H1 (cell line): ENCODE results near the gene MEGF11. TPM values are rescaled to one million over a fixed set of nuclear protein-coding genes. Genes with fewer than 3 reads are reported as not detected.

Experiments
- CTCF ChIA-PET: fragments of 300-600 bp; sonication (Branson Sonifier 250); formaldehyde crosslinking; loops from one replicate; lab custom pipeline; 2021; ENCODE audit not compliant: partially characterized antibody; lab: Charles Lee
- POLR2A ChIA-PET: fragments of 300-600 bp; sonication (Branson Sonifier 250); formaldehyde crosslinking; loops from one replicate; lab custom pipeline; 2021; ENCODE audit warnings: inconsistent platforms; ENCODE audit not compliant: partially characterized antibody; lab: Charles Lee
- DNase-seq, 2 experiments: peaks; one replicate each; pipeline versions ENCODE4 v3.0.0 to v3.0.0-alpha.2; 2010 to 2022; ENCODE audit warnings: low spot score in 2 of 2, low read depth in 1 of 2, mixed read lengths in 1 of 2
- FAIRE-seq: peaks from 2 replicates; lab custom pipeline; 2011; peaks lifted over from hg19 to GRCh38; lab: Jason Lieb, UNC
- H2AFZ ChIP-seq: 2 replicates; pipeline ENCODE4 v1.8.1; 2012; ENCODE audit warnings: low read length, inconsistent platforms
- H2AK5ac ChIP-seq: 2 replicates; pipeline ENCODE4 v1.6.1; 2013; ENCODE audit warnings: low read depth, low read length
- H2BK120ac ChIP-seq: replicated peaks from 2 replicates; pipeline ENCODE3; 2013; ENCODE audit warnings: low read depth, low read length, inconsistent platforms
- H2BK12ac ChIP-seq: 2 replicates; pipeline ENCODE4 v1.6.1; 2013; ENCODE audit warnings: low read depth, low read length
- H2BK15ac ChIP-seq: 2 replicates; pipeline ENCODE4 v1.6.1; 2013; ENCODE audit warnings: low read length
- H2BK20ac ChIP-seq: 2 replicates; pipeline ENCODE4 v1.6.1; 2013; ENCODE audit warnings: low read length
- H2BK5ac ChIP-seq: 2 replicates; pipeline ENCODE4 v1.6.1; 2013; ENCODE audit warnings: low read depth, low read length
- H3K14ac ChIP-seq: 2 replicates; pipeline ENCODE4 v1.6.1; 2013; ENCODE audit warnings: inconsistent platforms; ENCODE audit not compliant: insufficient read length
- H3K18ac ChIP-seq: 2 replicates; pipeline ENCODE4 v1.6.1; 2013; ENCODE audit warnings: low read length; ENCODE audit errors: extremely low read depth
- H3K23ac ChIP-seq: 2 replicates; pipeline ENCODE4 v1.6.1; 2013; ENCODE audit warnings: inconsistent platforms; ENCODE audit not compliant: insufficient read length
- H3K23me2 ChIP-seq: 2 replicates; pipeline ENCODE4 v1.6.1; 2013; ENCODE audit warnings: low read depth, low read length
- H3K27ac ChIP-seq: 2 replicates; pipeline ENCODE4 v1.6.1; 2011; ENCODE audit warnings: low read depth, low read length, inconsistent platforms
- H3K27me3 ChIP-seq, 4 experiments: replicated peaks in 1 of 4; 1 replicate in 1 of 4; 2 replicates in 3 of 4; pipeline versions ENCODE4 v1.6.1 to v1.8.1; 2011 to 2013; ENCODE audit warnings: low read length in 3 of 4, mild to moderate bottlenecking in 3 of 4, inconsistent platforms in 2 of 4, mixed read lengths in 2 of 4, moderate library complexity in 1 of 4; ENCODE audit not compliant: control insufficient read depth in 3 of 4, insufficient read depth in 3 of 4; ENCODE audit errors: extremely low read depth in 1 of 4
- H3K36me3 ChIP-seq, 4 experiments: 2 replicates each; pipeline versions ENCODE4 v1.6.1 to v1.8.1; 2011 to 2013; ENCODE audit warnings: mild to moderate bottlenecking in 4 of 4, low read length in 3 of 4, moderate library complexity in 2 of 4, control low read depth in 1 of 4, inconsistent platforms in 1 of 4; ENCODE audit not compliant: insufficient read depth in 4 of 4, control insufficient read depth in 2 of 4
- H3K4ac ChIP-seq: replicated peaks from 2 replicates; pipeline ENCODE3; 2013; ENCODE audit warnings: low read length, low read depth, mixed read lengths, inconsistent platforms; ENCODE audit not compliant: insufficient read length
- H3K4me1 ChIP-seq, 4 experiments: replicated peaks in 1 of 4; 1 replicate in 1 of 4; 2 replicates in 3 of 4; pipeline versions ENCODE4 v1.6.1 to v1.8.1; 2011 to 2013; ENCODE audit warnings: low read length in 3 of 4, inconsistent platforms in 2 of 4, mixed read lengths in 1 of 4; ENCODE audit not compliant: insufficient read depth in 4 of 4, control insufficient read depth in 3 of 4
- H3K4me2 ChIP-seq, 2 experiments: 2 replicates each; pipeline versions ENCODE4 v1.6.1 to v1.8.1; 2011 to 2013; ENCODE audit warnings: low read depth in 2 of 2, low read length in 2 of 2, control low read depth in 1 of 2, inconsistent platforms in 1 of 2, mild to moderate bottlenecking in 1 of 2; ENCODE audit not compliant: insufficient read depth in 1 of 2
- H3K4me3 ChIP-seq, 4 experiments: fragments of 200-600, 300-600 bp in 1 of 4; sonication (generic), shearing (Covaris generic), sonication (Bioruptor Twin) in 1 of 4; 2 replicates each; pipeline versions ENCODE4 v1.5.1 to v1.8.1; 2011 to 2016; ENCODE audit warnings: low read length in 4 of 4, low read depth in 3 of 4, control low read depth in 2 of 4, inconsistent platforms in 2 of 4, mild to moderate bottlenecking in 2 of 4, mixed read lengths in 1 of 4, moderate library complexity in 1 of 4; ENCODE audit not compliant: insufficient read depth in 2 of 4; ENCODE audit errors: extremely low read depth in 1 of 4
- H3K56ac ChIP-seq: replicated peaks from 2 replicates; pipeline ENCODE3; 2013; ENCODE audit warnings: low read depth, mild to moderate bottlenecking, mixed read lengths, low read length, inconsistent platforms; ENCODE audit not compliant: insufficient read length
- H3K79me1 ChIP-seq: 2 replicates; pipeline ENCODE4 v1.6.1; 2013; ENCODE audit warnings: low read depth, low read length, control low read depth
- H3K79me2 ChIP-seq, 2 experiments: 2 replicates each; pipeline versions ENCODE4 v1.6.1 to v1.8.1; 2012 to 2013; ENCODE audit warnings: low read length in 2 of 2, mild to moderate bottlenecking in 2 of 2, inconsistent platforms in 1 of 2; ENCODE audit not compliant: insufficient read depth in 2 of 2, control insufficient read depth in 1 of 2
- H3K9ac ChIP-seq, 4 experiments: replicated peaks in 1 of 4; 1 replicate in 1 of 4; 2 replicates in 3 of 4; pipeline versions ENCODE4 v1.6.1 to v1.8.1; 2011 to 2013; ENCODE audit warnings: low read depth in 3 of 4, low read length in 3 of 4, control low read depth in 2 of 4, mild to moderate bottlenecking in 2 of 4, moderate library complexity in 2 of 4, inconsistent platforms in 1 of 4; ENCODE audit errors: extremely low read depth in 1 of 4
- H3K9me3 ChIP-seq, 2 experiments: 2 replicates each; pipeline versions ENCODE4 v1.6.1 to v1.8.1; 2012 to 2013; ENCODE audit warnings: mild to moderate bottlenecking in 2 of 2, moderate library complexity in 2 of 2, control low read depth in 1 of 2, inconsistent platforms in 1 of 2, low read depth in 1 of 2, low read length in 1 of 2, mixed read lengths in 1 of 2; ENCODE audit not compliant: insufficient read depth in 2 of 2
- H4K20me1 ChIP-seq, 2 experiments: replicated peaks in 1 of 2; 2 replicates each; pipeline versions ENCODE3 to v1.8.1; 2011 to 2013; ENCODE audit warnings: inconsistent platforms in 2 of 2, low read length in 2 of 2, mild to moderate bottlenecking in 1 of 2; ENCODE audit not compliant: insufficient read depth in 2 of 2, control insufficient read depth in 1 of 2
- H4K5ac ChIP-seq: 2 replicates; pipeline ENCODE4 v1.6.1; 2013; ENCODE audit warnings: low read length, low read depth, mixed read lengths, inconsistent platforms; ENCODE audit not compliant: insufficient read length
- H4K8ac ChIP-seq: 2 replicates; pipeline ENCODE4 v1.8.0; 2013; ENCODE audit warnings: mild to moderate bottlenecking, moderate library complexity, low read length, inconsistent platforms; ENCODE audit not compliant: insufficient read depth; ENCODE audit errors: extremely low read depth
- H4K91ac ChIP-seq: replicated peaks from 2 replicates; pipeline ENCODE3; 2013; ENCODE audit warnings: low read length, mixed read lengths, inconsistent platforms; ENCODE audit not compliant: insufficient read length
- BACH1 ChIP-seq: IDR thresholded peaks from 2 replicates; pipeline ENCODE4 v1.6.1; 2012; ENCODE audit warnings: low read length, improper control_type of control experiment
- CREB1 ChIP-seq: IDR thresholded peaks from 2 replicates; pipeline ENCODE4 v1.6.1; 2012; ENCODE audit warnings: inconsistent platforms
- POLR2A ChIP-seq, 2 experiments: IDR thresholded peaks; 1 replicate in 1 of 2; 2 replicates in 1 of 2; pipeline ENCODE4 v1.6.1; 2011; ENCODE audit warnings: low read depth in 2 of 2, low read length in 2 of 2, mild to moderate bottlenecking in 2 of 2; ENCODE audit errors: control extremely low read depth in 1 of 2
- SIN3A ChIP-seq, 2 experiments: IDR thresholded peaks in 1 of 2; conservative IDR thresholded peaks in 1 of 2; 2 replicates each; pipeline ENCODE4 v1.6.1; 2011 to 2012; ENCODE audit warnings: low read length in 2 of 2, improper control_type of control experiment in 1 of 2, low read depth in 1 of 2, mild to moderate bottlenecking in 1 of 2
- SRF ChIP-seq: IDR thresholded peaks from 2 replicates; pipeline ENCODE4 v1.6.1; 2011; ENCODE audit warnings: mild to moderate bottlenecking, low read depth, low read length, moderate library complexity
- TAF7 ChIP-seq: optimal IDR thresholded peaks from 2 replicates; pipeline ENCODE3; 2011; ENCODE audit warnings: low read depth, mild to moderate bottlenecking, inconsistent platforms, low read length, moderate library complexity, borderline replicate concordance
- TBP ChIP-seq: IDR thresholded peaks from 2 replicates; pipeline ENCODE4 v1.6.1; 2011; ENCODE audit warnings: low read depth, low read length, improper control_type of control experiment
- TCF12 ChIP-seq: IDR thresholded peaks from 2 replicates; pipeline ENCODE4 v1.6.1; 2011; ENCODE audit warnings: low read depth, mild to moderate bottlenecking, low read length
- WGBS, 2 experiments: shearing (Covaris generic) in 1 of 2; methylation state at CpG; one replicate each; pipeline versions ENCODE4 v1.1.6 to v1.1.7; 2013 to 2015; ENCODE audit warnings: low lambda C conversion rate in 2 of 2, mixed read lengths in 2 of 2, inconsistent platforms in 1 of 2, low coverage in 1 of 2, missing lambda C conversion rate in 1 of 2; ENCODE audit not compliant: insufficient replicate concordance in 2 of 2, insufficient coverage in 1 of 2, insufficient read length in 1 of 2; ENCODE audit errors: extremely low coverage in 1 of 2, missing lambda C conversion rate in 1 of 2; 5-methylcytosine and 5-hydroxymethylcytosine counted together
- polyA plus RNA-seq, 7 experiments: library from polyadenylated mRNA; depleted of rRNA in 3 of 7; stranded (reverse) in 5 of 7; unstranded in 2 of 7; fragments of >200 nt in 5 of 7; fragments of 200-250 nt in 2 of 7; gene quantifications; 1 replicate in 5 of 7; 2 replicates in 1 of 7; 4 replicates in 1 of 7; pipeline versions ENCODE4 v1.2.1 to v1.2.3, GENCODE V29; 2011 to 2013; ENCODE audit warnings: missing spikeins in 2 of 7, mixed read lengths in 2 of 7
- total RNA-seq: library from RNA; stranded (reverse); fragmentation: NEBNext Ultra II Directional; extraction: Animal tissue kit (Norgen Biotek cat#: 25700); gene quantifications from 2 replicates; pipeline ENCODE4 v1.2.1, GENCODE V29; 2021

MEGF11 gene
- total and polyA plus RNA-seq, 2 of the 8 experiments (the other 6 are each of a cell fraction or from before 2014, with no cell fraction given), result 4.4 to 4.8 TPM

DNA sequence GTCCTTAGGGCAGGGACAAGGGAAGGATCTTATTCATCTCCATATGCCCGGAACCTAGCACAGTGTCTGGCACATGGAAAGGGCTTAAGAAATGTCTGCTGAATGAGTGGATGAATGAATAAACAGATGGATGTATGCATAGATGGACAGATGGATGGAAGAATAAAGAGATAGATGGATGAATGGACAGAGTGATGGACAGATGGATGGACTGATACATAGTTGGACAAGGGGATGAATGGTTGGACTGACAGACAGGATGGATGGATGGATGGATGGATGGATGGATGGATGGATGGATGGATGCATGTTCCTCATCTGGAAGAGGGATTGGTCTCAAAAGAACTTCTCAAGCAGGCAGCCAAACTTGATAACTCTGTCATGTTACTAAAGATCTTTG, 177.6 kb downstream of the MEGF11 start:
- Histone ChIP-seq H2BK20ac (no peak overlapping the region), H3K18ac (no peak overlapping the region), H2AK5ac (no peak overlapping the region), H3K27ac (no peak overlapping the region), H3K79me2 (no peaks in the 10 kb centered on the region), H2BK5ac (no peak overlapping the region), H3K4me1 (peaks cover 0 to 9% (median 6%) of the 10 kb centered on the region in 4 experiments), H3K4ac (no peak overlapping the region), H3K4me2 (no peak overlapping the region), H3K9me3 (no peaks in the 10 kb centered on the region), H2BK15ac (no peak overlapping the region), H3K27me3 (no peaks in the 10 kb centered on the region), H4K5ac (no peak overlapping the region), H2BK12ac (no peak overlapping the region), H3K23ac (no peak overlapping the region), H2BK120ac (no peak overlapping the region), H4K8ac (no peak overlapping the region), H3K4me3 (no peak overlapping the region), H4K20me1 (no peaks in the 10 kb centered on the region), H2AFZ (no peak overlapping the region), H3K9ac (no peak overlapping the region), H3K79me1 (no peaks in the 10 kb centered on the region), H3K23me2 (no peaks in the 10 kb centered on the region; the same call in 1 of the 2 replicates), H3K36me3 (no peaks in the 10 kb centered on the region), H4K91ac (no peak overlapping the region), H3K56ac (no peak overlapping the region), H3K14ac (no peak overlapping the region)
- FAIRE-seq (no peak), DNase-seq (no peak)
- WGBS, 2 experiments, result 91% methylated on average over 1 of the region's 1 CpG; no CpG with 5 or more reads in 1 of the 2 experiments
- TF ChIP-seq TBP (no peak), TAF7 (no peak), SRF (no peak), TCF12 (no peak), BACH1 (no peak), POLR2A (IDR thresholded peaks at IDR 0.05; ENCODE audit: control extremely low read depth in 1 of 2, low read depth in 2 of 2, low read length in 2 of 2) (no peak), CREB1 (no peak), SIN3A (conservative IDR thresholded peaks at IDR 0.05 in 1 of 2, IDR thresholded peaks at IDR 0.05 in 1 of 2; ENCODE audit: low read depth in 1 of 2, low read length in 2 of 2) (no peak)
- CTCF ChIA-PET, result interaction anchor here (4.6 kb wide), 1 partner anchor 10 kb away, joined by 27 read pairs; no protein-coding TSS in a partner anchor
- POLR2A ChIA-PET, result no interaction called here
